HCT116 (cell line): Measurements from ENCODE around the gene APBA2. TPM values are rescaled to one million over a fixed set of nuclear protein-coding genes. Genes with fewer than 3 reads are reported as not detected.

Source experiments
- ATAC-seq: fragments of 200-7000 bp; cut with Tn5 transposase; 2 replicates; pipeline ENCODE4 v1.9.1; 2020; ENCODE audit warnings: mild to moderate bottlenecking, moderate library complexity
- BruUV-seq: library from RNA; stranded (reverse); fragments of 400-500 nt; replicated peaks from 2 replicates; lab custom pipeline; 2021; lab: Mats Ljungman, UMichigan
- CTCF ChIA-PET: fragments of 300-600 bp; sonication (Branson Sonifier 250); formaldehyde crosslinking; loops from one replicate; lab custom pipeline; 2021; ENCODE audit warnings: antibody characterized with exemption; lab: Charles Lee
- POLR2A ChIA-PET: fragments of 300-600, 350-600 bp; sonication (Branson Sonifier 250); formaldehyde crosslinking; loops from one replicate; lab custom pipeline; 2021; ENCODE audit warnings: antibody characterized with exemption; lab: Charles Lee
- RAD21 ChIA-PET, 2 experiments: fragments of 300-600 bp; sonication (Branson Sonifier 250); formaldehyde crosslinking; loops; one replicate each; lab custom pipeline; 2023; ENCODE audit warnings: low total read pairs in 2 of 2; ENCODE audit not compliant: uncharacterized antibody in 2 of 2, unreplicated experiment in 2 of 2, low non-redundant PET in 1 of 2; lab: Charles Lee
- DNase-seq: peaks from one replicate; pipeline ENCODE4 v3.0.0-alpha.2; 2010; ENCODE audit warnings: low read depth, low spot score
- H2AFZ ChIP-seq: fragments of 200-600 bp; shearing (Covaris generic), sonication (generic); 2 replicates; pipeline ENCODE4 v1.6.1; 2017; ENCODE audit warnings: low read depth, mixed run types, mixed read lengths, antibody characterized with exemption, low read length; ENCODE audit not compliant: poor library complexity, severe bottlenecking
- H3K27ac ChIP-seq: 2 replicates; pipeline ENCODE4 v1.5.1; 2012; ENCODE audit warnings: low read depth, low read length
- H3K27me3 ChIP-seq: fragments of 200-600 bp; sonication (generic); 2 replicates; pipeline ENCODE4 v1.6.1; 2016; ENCODE audit warnings: mixed run types, low read length, mixed read lengths; ENCODE audit not compliant: insufficient read depth
- H3K36me3 ChIP-seq, 2 experiments: fragments of 200-500 bp in 1 of 2; fragments of 200-600 bp in 1 of 2; sonication (Bioruptor generic) in 1 of 2; sonication (generic) in 1 of 2; 2 replicates each; pipeline versions ENCODE4 v1.5.1 to v1.6.1; 2014 to 2016; ENCODE audit warnings: low read length in 2 of 2, inconsistent platforms in 1 of 2, mixed read lengths in 1 of 2, mixed run types in 1 of 2; ENCODE audit not compliant: insufficient read depth in 2 of 2, control insufficient read depth in 1 of 2
- H3K4me1 ChIP-seq, 2 experiments: fragments of 200-600 bp in 1 of 2; sonication (generic) in 1 of 2; 2 replicates each; pipeline versions ENCODE4 v1.5.1 to v1.6.1; 2012 to 2017; ENCODE audit warnings: low read length in 2 of 2, inconsistent platforms in 1 of 2, mild to moderate bottlenecking in 1 of 2, mixed read lengths in 1 of 2, mixed run types in 1 of 2, moderate library complexity in 1 of 2; ENCODE audit not compliant: insufficient read depth in 2 of 2, control insufficient read depth in 1 of 2
- H3K4me2 ChIP-seq: fragments of 200-600 bp; sonication (generic); 2 replicates; pipeline ENCODE4 v1.6.1; 2017; ENCODE audit warnings: mixed run types, low read length, mixed read lengths
- H3K4me3 ChIP-seq, 2 experiments: fragments of 200-600 bp in 1 of 2; sonication (generic) in 1 of 2; replicated peaks in 1 of 2; 2 replicates each; pipeline ENCODE4 v1.5.1; 2011 to 2016; ENCODE audit warnings: low read length in 2 of 2, control low read depth in 1 of 2, low read depth in 1 of 2, mild to moderate bottlenecking in 1 of 2, mixed read lengths in 1 of 2, mixed run types in 1 of 2
- H3K79me2 ChIP-seq: fragments of 200-600 bp; sonication (generic); 2 replicates; pipeline ENCODE4 v1.6.1; 2017; ENCODE audit warnings: mild to moderate bottlenecking, mixed run types, low read length, moderate library complexity, mixed read lengths; ENCODE audit not compliant: insufficient read depth
- H3K9ac ChIP-seq: fragments of 200-600 bp; sonication (generic); 2 replicates; pipeline ENCODE4 v1.6.1; 2016; ENCODE audit warnings: low read length, mixed read lengths
- H3K9me2 ChIP-seq: fragments of 200-600 bp; sonication (generic), shearing (Covaris generic); 2 replicates; pipeline ENCODE4 v1.6.1; 2017; ENCODE audit warnings: mixed run types, mild to moderate bottlenecking, moderate library complexity; ENCODE audit not compliant: insufficient read depth
- H3K9me3 ChIP-seq, 2 experiments: fragments of 200-500 bp in 1 of 2; fragments of 200-600 bp in 1 of 2; sonication (Bioruptor generic) in 1 of 2; sonication (generic) in 1 of 2; 2 replicates each; pipeline ENCODE4 v1.6.1; 2014 to 2017; ENCODE audit warnings: low read length in 2 of 2, mixed read lengths in 2 of 2, inconsistent platforms in 1 of 2, low read depth in 1 of 2, mild to moderate bottlenecking in 1 of 2, mixed run types in 1 of 2, moderate library complexity in 1 of 2; ENCODE audit not compliant: control insufficient read depth in 1 of 2, insufficient read depth in 1 of 2
- H4K20me1 ChIP-seq: fragments of 200-600 bp; sonication (generic), shearing (Covaris generic); 2 replicates; pipeline ENCODE4 v1.6.1; 2017; ENCODE audit warnings: mixed run types, mild to moderate bottlenecking, moderate library complexity; ENCODE audit not compliant: insufficient read depth
- CBX3 ChIP-seq: IDR thresholded peaks from 2 replicates; pipeline ENCODE4 v1.6.1; 2012; ENCODE audit warnings: low read depth
- CEBPB ChIP-seq: IDR thresholded peaks from 2 replicates; pipeline ENCODE4 v1.6.1; 2012; ENCODE audit warnings: low read depth
- EGR1 ChIP-seq: IDR thresholded peaks from 2 replicates; pipeline ENCODE4 v1.6.1; 2012; ENCODE audit warnings: low read depth
- ELF1 ChIP-seq: IDR thresholded peaks from 2 replicates; pipeline ENCODE4 v1.6.1; 2012; ENCODE audit warnings: low read depth, borderline replicate concordance
- EZH2phosphoT487 ChIP-seq: fragments of 200-600 bp; IDR thresholded peaks from 2 replicates; pipeline ENCODE4 v1.6.1; 2018; ENCODE audit warnings: antibody characterized with exemption, borderline replicate concordance
- FOSL1 ChIP-seq: IDR thresholded peaks from 2 replicates; pipeline ENCODE4 v1.6.1; 2012; ENCODE audit warnings: low read depth
- JUND ChIP-seq: IDR thresholded peaks from 2 replicates; pipeline ENCODE4 v1.6.1; 2012
- POLR2A ChIP-seq: IDR thresholded peaks from 2 replicates; pipeline ENCODE4 v1.7.0; 2011; ENCODE audit warnings: borderline replicate concordance; ENCODE audit not compliant: insufficient read depth, insufficient read length; ENCODE audit errors: extremely low read depth
- POLR2AphosphoS5 ChIP-seq: IDR thresholded peaks from 2 replicates; pipeline ENCODE4 v1.6.1; 2011; ENCODE audit warnings: mild to moderate bottlenecking, low read depth, low read length, moderate library complexity
- SIN3A ChIP-seq: IDR thresholded peaks from 2 replicates; pipeline ENCODE4 v1.6.1; 2012; ENCODE audit warnings: low read depth
- SP1 ChIP-seq: IDR thresholded peaks from 2 replicates; pipeline ENCODE4 v1.6.1; 2012; ENCODE audit warnings: low read depth
- ZFX ChIP-seq: fragments of 450-650 bp; IDR thresholded peaks from 2 replicates; pipeline ENCODE4 v1.6.1; 2017
- ZNF274 ChIP-seq: fragments of 200-500 bp; sonication (Bioruptor generic); IDR thresholded peaks from 2 replicates; pipeline ENCODE4 v1.6.1; 2014; ENCODE audit warnings: mild to moderate bottlenecking, low read depth, low read length, inconsistent platforms
- intact Hi-C: fragments of 100-400 bp; cut with micrococcal nuclease; formaldehyde crosslinking; loops from 2 replicates; pipeline ENCODE4 v1.10.0; 2022
- total RNA-seq: library from RNA; stranded (reverse); gene quantifications from one replicate; pipeline ENCODE4 v1.2.1, GENCODE V29; 2021; ENCODE audit not compliant: unreplicated experiment
- TF ChIP-seq, protein P1 (sequence below), 3 experiments: fragments of 200-600 bp in 1 of 3; sonication (generic) in 1 of 3; IDR thresholded peaks in 2 of 3; conservative IDR thresholded peaks in 1 of 3; 2 replicates each; pipeline ENCODE4 v1.5.1; 2012 to 2017; ENCODE audit warnings: low read depth in 2 of 3, low read length in 2 of 3, antibody characterized with exemption in 1 of 3, borderline replicate concordance in 1 of 3, control low read depth in 1 of 3, mild to moderate bottlenecking in 1 of 3, mixed read lengths in 1 of 3, mixed run types in 1 of 3, moderate library complexity in 1 of 3; ENCODE audit not compliant: insufficient read depth in 1 of 3
- TF ChIP-seq, protein P2 (sequence below): IDR thresholded peaks from 2 replicates; pipeline ENCODE4 v1.6.1; 2012

APBA2 gene
- total RNA-seq, 1 experiment from 2014 or later: 0.47 TPM

DNA sequence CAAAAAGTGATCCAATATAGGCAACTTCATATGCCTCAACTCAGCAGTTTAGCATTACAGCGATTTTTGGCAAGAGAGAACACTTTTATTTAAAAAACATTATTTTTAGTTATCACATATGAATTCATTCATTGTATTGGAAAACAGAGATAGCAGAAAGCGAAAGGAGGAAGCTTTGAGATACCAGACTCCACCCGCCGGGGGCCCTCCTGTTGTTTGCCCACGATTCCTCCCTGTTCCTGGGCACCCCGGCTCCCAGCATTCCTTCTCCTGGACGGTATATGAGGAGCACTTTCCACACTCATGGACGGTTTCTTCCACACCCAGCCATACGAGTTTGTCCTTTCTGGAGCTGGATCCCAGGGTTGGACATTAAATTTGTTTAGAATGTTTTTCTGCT lies 18.2 kb downstream of the APBA2 start:
- no peaks in the 10 kb centered on the region for H3K79me2 ChIP-seq
- no peaks in the 10 kb centered on the region for H4K20me1 ChIP-seq
- ATAC-seq: no peak
- no peak overlapping the region for H3K4me3 ChIP-seq
- no peak for TF ChIP-seq POLR2A
- no peak for TF ChIP-seq ZFX
- TF ChIP-seq ZNF274: no peak
- TF ChIP-seq SIN3A: no peak
- TF ChIP-seq, protein P1, sequence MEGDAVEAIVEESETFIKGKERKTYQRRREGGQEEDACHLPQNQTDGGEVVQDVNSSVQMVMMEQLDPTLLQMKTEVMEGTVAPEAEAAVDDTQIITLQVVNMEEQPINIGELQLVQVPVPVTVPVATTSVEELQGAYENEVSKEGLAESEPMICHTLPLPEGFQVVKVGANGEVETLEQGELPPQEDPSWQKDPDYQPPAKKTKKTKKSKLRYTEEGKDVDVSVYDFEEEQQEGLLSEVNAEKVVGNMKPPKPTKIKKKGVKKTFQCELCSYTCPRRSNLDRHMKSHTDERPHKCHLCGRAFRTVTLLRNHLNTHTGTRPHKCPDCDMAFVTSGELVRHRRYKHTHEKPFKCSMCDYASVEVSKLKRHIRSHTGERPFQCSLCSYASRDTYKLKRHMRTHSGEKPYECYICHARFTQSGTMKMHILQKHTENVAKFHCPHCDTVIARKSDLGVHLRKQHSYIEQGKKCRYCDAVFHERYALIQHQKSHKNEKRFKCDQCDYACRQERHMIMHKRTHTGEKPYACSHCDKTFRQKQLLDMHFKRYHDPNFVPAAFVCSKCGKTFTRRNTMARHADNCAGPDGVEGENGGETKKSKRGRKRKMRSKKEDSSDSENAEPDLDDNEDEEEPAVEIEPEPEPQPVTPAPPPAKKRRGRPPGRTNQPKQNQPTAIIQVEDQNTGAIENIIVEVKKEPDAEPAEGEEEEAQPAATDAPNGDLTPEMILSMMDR (IDR thresholded peaks at IDR 0.05 in 2 of 3, conservative IDR thresholded peaks at IDR 0.05 in 1 of 3; ENCODE audit: borderline replicate concordance in 1 of 3, insufficient read depth in 1 of 3, low read depth in 2 of 3, low read length in 2 of 3): no peak
- no peak for TF ChIP-seq EZH2phosphoT487
- no peak for TF ChIP-seq JUND
- no peak for TF ChIP-seq SP1
- TF ChIP-seq CEBPB: no peak
- no peak for TF ChIP-seq CBX3
- no peak for TF ChIP-seq EGR1
- no peak for TF ChIP-seq POLR2AphosphoS5
- TF ChIP-seq, protein P2, sequence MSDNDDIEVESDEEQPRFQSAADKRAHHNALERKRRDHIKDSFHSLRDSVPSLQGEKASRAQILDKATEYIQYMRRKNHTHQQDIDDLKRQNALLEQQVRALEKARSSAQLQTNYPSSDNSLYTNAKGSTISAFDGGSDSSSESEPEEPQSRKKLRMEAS: no peak
- TF ChIP-seq FOSL1: no peak
- no peak for TF ChIP-seq ELF1
- TF ChIP-seq, all 23 proteins: peak for 0
- Histone ChIP-seq H3K9ac (no peak overlapping the region), H3K27ac (no peak overlapping the region), H3K9me3 (no peaks in the 10 kb centered on the region), H3K9me2 (no peaks in the 10 kb centered on the region), H3K4me1 (no peaks in the 10 kb centered on the region), H3K27me3 (no peaks in the 10 kb centered on the region; the same call in 1 of the 2 replicates), H3K36me3 (no peaks in the 10 kb centered on the region), H3K4me2 (no peak overlapping the region), H2AFZ (no peak overlapping the region)
- DNase-seq: no peak
- intact Hi-C loops: no loop called here
- CTCF ChIA-PET: no interaction called here
- RAD21 ChIA-PET: no interaction called here
- no TSS peak for BruUV-seq
- POLR2A ChIA-PET: no interaction called here
